HEK293 (cell line): Measurements from ENCODE around the gene ANKRD31.

Experiments
- KLF9 ChIP-seq: fragments of 450-650 bp; formaldehyde crosslinking; IDR thresholded peaks from 2 replicates; pipeline ENCODE4 v1.5.1; 2016; ENCODE audit warnings: missing biosample characterization, missing genetic modification characterization, low read depth
- SETDB1 ChIP-seq: IDR thresholded peaks from one replicate; pipeline ENCODE4 v1.6.1; 2017; ENCODE audit warnings: mild to moderate bottlenecking, low read length, moderate library complexity, mixed read lengths; ENCODE audit not compliant: insufficient read length
- YY1 ChIP-seq: fragments of 450-650 bp; formaldehyde crosslinking; IDR thresholded peaks from 2 replicates; pipeline ENCODE4 v1.5.1; 2018; ENCODE audit warnings: missing biosample characterization, missing genetic modification characterization
- ZNF157 ChIP-seq: fragments of 450-650 bp; formaldehyde crosslinking; IDR thresholded peaks from 2 replicates; pipeline ENCODE4 v1.5.1; 2016; ENCODE audit warnings: missing biosample characterization, missing genetic modification characterization
- ZNF302 ChIP-seq: fragments of 450-650 bp; formaldehyde crosslinking; IDR thresholded peaks from 2 replicates; pipeline ENCODE4 v1.5.1; 2016; ENCODE audit warnings: missing biosample characterization, missing genetic modification characterization, low read depth
- ZNF335 ChIP-seq: fragments of 450-650 bp; formaldehyde crosslinking; conservative IDR thresholded peaks from 2 replicates; pipeline ENCODE4 v1.5.1; 2016; ENCODE audit warnings: missing biosample characterization, missing genetic modification characterization
- ZNF747 ChIP-seq: fragments of 450-650 bp; formaldehyde crosslinking; IDR thresholded peaks from 2 replicates; pipeline ENCODE4 v1.5.1; 2016; ENCODE audit warnings: missing biosample characterization, missing genetic modification characterization
- TF ChIP-seq, protein P1 (sequence below): fragments of 450-650 bp; formaldehyde crosslinking; IDR thresholded peaks from 2 replicates; pipeline ENCODE4 v1.5.1; 2016; ENCODE audit warnings: missing biosample characterization, missing genetic modification characterization
- TF ChIP-seq, protein P2 (sequence below): fragments of 450-650 bp; formaldehyde crosslinking; IDR thresholded peaks from 2 replicates; pipeline ENCODE4 v1.5.1; 2016; ENCODE audit warnings: missing biosample characterization, missing genetic modification characterization, borderline replicate concordance

DNA sequence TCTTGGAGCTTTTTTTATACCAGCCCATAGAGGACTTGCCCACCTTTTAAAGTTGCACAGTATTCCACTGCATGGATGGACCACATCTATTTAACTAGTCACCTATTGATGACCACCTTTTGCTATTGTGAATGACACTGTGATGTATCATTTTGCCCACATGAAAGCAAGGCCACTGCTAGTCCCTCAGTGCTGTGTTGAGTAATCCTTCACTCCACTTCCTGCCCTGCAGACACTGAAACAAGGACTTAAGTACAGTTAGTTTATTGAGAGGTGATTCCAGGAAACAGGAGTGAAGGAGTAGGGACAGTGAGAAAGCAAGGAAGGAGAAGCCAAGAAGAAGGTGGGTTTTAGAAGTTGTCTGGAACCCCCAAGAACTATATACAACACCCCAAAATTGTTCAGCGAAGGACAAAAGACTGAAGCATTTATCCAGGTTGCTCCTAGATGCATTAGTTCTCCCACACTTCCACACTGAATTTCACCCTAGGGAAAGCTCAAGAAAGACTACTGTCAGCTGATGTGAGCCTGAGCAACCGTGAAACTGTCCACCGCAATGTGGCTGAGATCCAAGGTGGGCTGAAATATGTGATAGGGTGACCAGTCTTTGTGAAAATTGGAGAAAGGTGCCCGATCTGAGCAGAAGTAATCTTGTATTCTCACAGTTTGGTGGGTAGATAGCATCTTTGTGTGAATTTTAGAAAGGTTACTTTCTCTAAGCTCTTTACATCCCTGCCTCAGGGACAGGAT lies 45.2 kb upstream of the ANKRD31 start:
- TF ChIP-seq, protein P1, sequence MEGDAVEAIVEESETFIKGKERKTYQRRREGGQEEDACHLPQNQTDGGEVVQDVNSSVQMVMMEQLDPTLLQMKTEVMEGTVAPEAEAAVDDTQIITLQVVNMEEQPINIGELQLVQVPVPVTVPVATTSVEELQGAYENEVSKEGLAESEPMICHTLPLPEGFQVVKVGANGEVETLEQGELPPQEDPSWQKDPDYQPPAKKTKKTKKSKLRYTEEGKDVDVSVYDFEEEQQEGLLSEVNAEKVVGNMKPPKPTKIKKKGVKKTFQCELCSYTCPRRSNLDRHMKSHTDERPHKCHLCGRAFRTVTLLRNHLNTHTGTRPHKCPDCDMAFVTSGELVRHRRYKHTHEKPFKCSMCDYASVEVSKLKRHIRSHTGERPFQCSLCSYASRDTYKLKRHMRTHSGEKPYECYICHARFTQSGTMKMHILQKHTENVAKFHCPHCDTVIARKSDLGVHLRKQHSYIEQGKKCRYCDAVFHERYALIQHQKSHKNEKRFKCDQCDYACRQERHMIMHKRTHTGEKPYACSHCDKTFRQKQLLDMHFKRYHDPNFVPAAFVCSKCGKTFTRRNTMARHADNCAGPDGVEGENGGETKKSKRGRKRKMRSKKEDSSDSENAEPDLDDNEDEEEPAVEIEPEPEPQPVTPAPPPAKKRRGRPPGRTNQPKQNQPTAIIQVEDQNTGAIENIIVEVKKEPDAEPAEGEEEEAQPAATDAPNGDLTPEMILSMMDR (tag by site-specific recombination) = no peak
- TF ChIP-seq SETDB1 (no peak), ZNF157 (no peak), KLF9 (no peak), ZNF302 (tag by site-specific recombination) (no peak), ZNF335 (tag by site-specific recombination) (no peak), YY1 (tag by site-specific recombination) (no peak), ZNF747 (tag by site-specific recombination) (no peak)
- TF ChIP-seq, protein P2, sequence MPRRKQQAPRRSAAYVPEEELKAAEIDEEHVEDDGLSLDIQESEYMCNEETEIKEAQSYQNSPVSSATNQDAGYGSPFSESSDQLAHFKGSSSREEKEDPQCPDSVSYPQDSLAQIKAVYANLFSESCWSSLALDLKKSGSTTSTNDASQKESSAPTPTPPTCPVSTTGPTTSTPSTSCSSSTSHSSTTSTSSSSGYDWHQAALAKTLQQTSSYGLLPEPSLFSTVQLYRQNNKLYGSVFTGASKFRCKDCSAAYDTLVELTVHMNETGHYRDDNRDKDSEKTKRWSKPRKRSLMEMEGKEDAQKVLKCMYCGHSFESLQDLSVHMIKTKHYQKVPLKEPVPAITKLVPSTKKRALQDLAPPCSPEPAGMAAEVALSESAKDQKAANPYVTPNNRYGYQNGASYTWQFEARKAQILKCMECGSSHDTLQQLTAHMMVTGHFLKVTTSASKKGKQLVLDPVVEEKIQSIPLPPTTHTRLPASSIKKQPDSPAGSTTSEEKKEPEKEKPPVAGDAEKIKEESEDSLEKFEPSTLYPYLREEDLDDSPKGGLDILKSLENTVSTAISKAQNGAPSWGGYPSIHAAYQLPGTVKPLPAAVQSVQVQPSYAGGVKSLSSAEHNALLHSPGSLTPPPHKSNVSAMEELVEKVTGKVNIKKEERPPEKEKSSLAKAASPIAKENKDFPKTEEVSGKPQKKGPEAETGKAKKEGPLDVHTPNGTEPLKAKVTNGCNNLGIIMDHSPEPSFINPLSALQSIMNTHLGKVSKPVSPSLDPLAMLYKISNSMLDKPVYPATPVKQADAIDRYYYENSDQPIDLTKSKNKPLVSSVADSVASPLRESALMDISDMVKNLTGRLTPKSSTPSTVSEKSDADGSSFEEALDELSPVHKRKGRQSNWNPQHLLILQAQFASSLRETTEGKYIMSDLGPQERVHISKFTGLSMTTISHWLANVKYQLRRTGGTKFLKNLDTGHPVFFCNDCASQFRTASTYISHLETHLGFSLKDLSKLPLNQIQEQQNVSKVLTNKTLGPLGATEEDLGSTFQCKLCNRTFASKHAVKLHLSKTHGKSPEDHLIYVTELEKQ (tag by site-specific recombination) = no peak
